Left lung (tissue), 10 donors: Measurements from ENCODE around the gene IRX1. TPM values are rescaled to one million over a fixed set of nuclear protein-coding genes. Genes with fewer than 3 reads are reported as not detected.

Experiments
- ATAC-seq: fragments of 200-7000 bp; cut with Tn5 transposase; one replicate; pipeline ENCODE4 v1.9.1; 2020; ENCODE audit warnings: moderate library complexity
- DNase-seq, 4 donors: peaks; one replicate each; pipeline ENCODE4 v3.0.0-alpha.2; 2013 to 2020
- H3K27ac ChIP-seq, 2 donors: fragments of 200-600 bp; sonication (generic) in 1 of 2; one replicate each; pipeline versions ENCODE4 v1.5.0 to v1.8.0; 2020 to 2021
- H3K27me3 ChIP-seq, 2 donors: fragments of 200-600 bp; sonication (generic) in 1 of 2; one replicate each; pipeline versions ENCODE4 v1.5.0 to v1.8.0; 2020 to 2021
- H3K36me3 ChIP-seq, 2 donors: fragments of 200-600 bp; sonication (generic) in 1 of 2; one replicate each; pipeline versions ENCODE4 v1.5.0 to v1.8.0; 2020 to 2021
- H3K4me1 ChIP-seq, 2 donors: fragments of 200-600 bp; one replicate each; pipeline ENCODE4 v1.8.0; 2021
- H3K4me3 ChIP-seq, 2 donors: fragments of 200-600 bp; sonication (generic) in 1 of 2; one replicate each; pipeline versions ENCODE4 v1.5.0 to v1.8.0; 2020 to 2021; ENCODE audit warnings: mild to moderate bottlenecking in 1 of 2
- H3K9me3 ChIP-seq, 2 donors: fragments of 200-600 bp; sonication (generic) in 1 of 2; one replicate each; pipeline versions ENCODE4 v1.5.0 to v1.8.0; 2020 to 2021
- intact Hi-C, 2 donors: fragments of 100-400 bp; cut with DNase I; formaldehyde crosslinking; loops; one replicate each; pipeline versions ENCODE4 v1.11.2 to v1.14.2; 2022
- polyA plus RNA-seq, 6 donors: library from polyadenylated mRNA; unstranded; fragments of 120-200 nt; gene quantifications; one replicate each; pipeline ENCODE4 v1.2.1, GENCODE V29; 2013; ENCODE audit not compliant: insufficient read length in 6 of 6
- total RNA-seq, 2 donors: library from RNA; stranded (reverse); fragmentation: NEBNext Ultra II Directional; extraction: Animal tissue kit (Norgen Biotek cat#: 25700); gene quantifications; one replicate each; pipeline ENCODE4 v1.2.1, GENCODE V29; 2021
- TF ChIP-seq, protein P1 (sequence below), 2 donors: fragments of 200-600 bp; sonication (generic) in 1 of 2; IDR thresholded peaks; one replicate each; pipeline versions ENCODE4 v1.5.0 to v1.8.0; 2021; ENCODE audit warnings: antibody characterized with exemption in 2 of 2
- donor health status: DM: no; HTN: yes; CAD: no.
- donor health status: DM: no; HTN: no; CAD: no.

The IRX1 gene
- total and polyA plus RNA-seq, 8 donors = 4.0 to 41.2 (median 34.0) TPM

- H3K27me3 ChIP-seq = no peaks in the 10 kb centered on the region
- no peaks in the 10 kb centered on the region for H3K36me3 ChIP-seq
- H3K27ac ChIP-seq = no peak overlapping the region
- no peaks in the 10 kb centered on the region for H3K9me3 ChIP-seq
- intact Hi-C loops = no loop called here
- TF ChIP-seq, protein P1, sequence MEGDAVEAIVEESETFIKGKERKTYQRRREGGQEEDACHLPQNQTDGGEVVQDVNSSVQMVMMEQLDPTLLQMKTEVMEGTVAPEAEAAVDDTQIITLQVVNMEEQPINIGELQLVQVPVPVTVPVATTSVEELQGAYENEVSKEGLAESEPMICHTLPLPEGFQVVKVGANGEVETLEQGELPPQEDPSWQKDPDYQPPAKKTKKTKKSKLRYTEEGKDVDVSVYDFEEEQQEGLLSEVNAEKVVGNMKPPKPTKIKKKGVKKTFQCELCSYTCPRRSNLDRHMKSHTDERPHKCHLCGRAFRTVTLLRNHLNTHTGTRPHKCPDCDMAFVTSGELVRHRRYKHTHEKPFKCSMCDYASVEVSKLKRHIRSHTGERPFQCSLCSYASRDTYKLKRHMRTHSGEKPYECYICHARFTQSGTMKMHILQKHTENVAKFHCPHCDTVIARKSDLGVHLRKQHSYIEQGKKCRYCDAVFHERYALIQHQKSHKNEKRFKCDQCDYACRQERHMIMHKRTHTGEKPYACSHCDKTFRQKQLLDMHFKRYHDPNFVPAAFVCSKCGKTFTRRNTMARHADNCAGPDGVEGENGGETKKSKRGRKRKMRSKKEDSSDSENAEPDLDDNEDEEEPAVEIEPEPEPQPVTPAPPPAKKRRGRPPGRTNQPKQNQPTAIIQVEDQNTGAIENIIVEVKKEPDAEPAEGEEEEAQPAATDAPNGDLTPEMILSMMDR (IDR thresholded peaks at IDR 0.05) = no peak
- no peak for DNase-seq
- no peak for ATAC-seq
- H3K4me1 ChIP-seq = no peaks in the 10 kb centered on the region
- no peak overlapping the region for H3K4me3 ChIP-seq
Observed at GRCh38 chr5:3622961-3623360, 27.3 kb downstream of the IRX1 start.

- no peak for ATAC-seq
- Histone ChIP-seq H3K36me3 (no peaks in the 10 kb centered on the region), H3K4me3 (no peak overlapping the region), H3K27me3 (no peaks in the 10 kb centered on the region), H3K27ac (no peak overlapping the region), H3K9me3 (no peaks in the 10 kb centered on the region), H3K4me1 (no peaks in the 10 kb centered on the region)
- intact Hi-C loops = no loop called here
- no peak for DNase-seq
- TF ChIP-seq, protein P1 (IDR thresholded peaks at IDR 0.05) = no peak
Observed at GRCh38 chr5:3625626-3626025, 30.0 kb downstream of the IRX1 start.

DNA sequence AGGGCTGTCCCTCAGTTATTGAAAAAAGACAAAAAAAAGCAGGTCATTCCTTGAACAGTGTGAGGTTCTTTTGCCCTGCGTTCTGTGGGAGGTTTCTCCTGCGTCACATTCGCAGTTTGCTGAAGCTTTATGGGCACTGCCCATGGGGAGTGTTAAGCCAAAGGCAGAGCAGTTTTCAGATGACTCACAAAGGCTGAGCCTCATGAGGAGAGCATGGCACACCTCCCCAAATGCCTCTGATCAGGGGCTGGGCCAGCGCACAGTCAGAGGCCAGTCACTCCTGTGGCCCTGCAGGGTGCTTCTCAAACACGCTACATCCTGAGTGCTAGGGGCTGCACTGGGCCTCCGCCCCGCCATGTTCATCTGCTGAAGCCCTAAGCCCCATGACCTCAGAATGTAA is 38.4 kb downstream of the IRX1 start:
- intact Hi-C loops = no loop called here
- no peak overlapping the region for H3K27ac ChIP-seq
- no peaks in the 10 kb centered on the region for H3K27me3 ChIP-seq
- no peak overlapping the region for H3K4me3 ChIP-seq
- TF ChIP-seq, protein P1 (IDR thresholded peaks at IDR 0.05) = no peak
- ATAC-seq (no peak), DNase-seq (no peak)
- no peaks in the 10 kb centered on the region for H3K36me3 ChIP-seq
- H3K9me3 ChIP-seq = peaks cover 0 to 5% of the 10 kb centered on the region in 2 donors
- H3K4me1 ChIP-seq = no peaks in the 10 kb centered on the region

GRCh38 chr5:3639175-3639574 is 43.5 kb downstream of the IRX1 start:
- H3K9me3 ChIP-seq = peaks cover 0 to 3% of the 10 kb centered on the region in 2 donors
- no peaks in the 10 kb centered on the region for H3K36me3 ChIP-seq
- H3K4me1 ChIP-seq = no peaks in the 10 kb centered on the region
- H3K4me3 ChIP-seq = no peak overlapping the region
- H3K27me3 ChIP-seq = no peaks in the 10 kb centered on the region
- ATAC-seq = no peak
- intact Hi-C loops = no loop called here
- DNase-seq = no peak
- H3K27ac ChIP-seq = no peak overlapping the region
- TF ChIP-seq, protein P1 (IDR thresholded peaks at IDR 0.05) = no peak

DNA sequence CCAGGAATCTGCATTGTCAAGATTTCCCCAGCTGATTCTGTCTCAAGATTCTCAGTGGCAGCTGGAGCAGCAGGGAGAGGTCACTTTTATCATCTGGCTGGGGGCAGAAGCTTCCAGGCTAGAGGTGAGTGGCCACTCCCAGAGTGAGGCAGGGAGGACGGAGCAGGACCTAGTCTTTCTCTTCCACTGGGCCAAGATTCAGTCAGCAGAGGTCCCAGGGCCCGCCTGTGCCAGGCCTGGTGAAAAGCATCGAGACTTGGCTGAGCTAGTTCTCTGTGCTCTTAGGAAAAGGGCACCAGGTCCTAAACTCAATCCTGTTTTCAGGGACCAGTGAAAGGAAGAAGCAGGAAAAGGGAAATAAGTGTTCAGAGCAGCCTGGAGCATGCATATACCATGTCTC is 46.6 kb downstream of the IRX1 start:
- H3K27ac ChIP-seq = no peak overlapping the region
- no peaks in the 10 kb centered on the region for H3K4me1 ChIP-seq
- no peaks in the 10 kb centered on the region for H3K36me3 ChIP-seq
- DNase-seq = no peak
- intact Hi-C loops = no loop called here
- TF ChIP-seq, protein P1 (IDR thresholded peaks at IDR 0.05) = no peak
- H3K4me3 ChIP-seq = no peak overlapping the region
- no peaks in the 10 kb centered on the region for H3K27me3 ChIP-seq
- no peak for ATAC-seq
- H3K9me3 ChIP-seq = peaks cover 0 to 2% of the 10 kb centered on the region in 2 donors
